GM12891 (cell line): ENCODE results near the gene TRERF1.
A peak's percentile ranks its signal among the peaks of the same experiment; 100 is the strongest.

ENCODE experiments used
- PAX5 ChIP-seq: IDR thresholded peaks from 2 replicates; pipeline ENCODE4 v1.6.1; 2011; ENCODE audit warnings: low read length, moderate library complexity, mild to moderate bottlenecking; ENCODE audit not compliant: insufficient read depth, severe bottlenecking
- POLR2A ChIP-seq: IDR thresholded peaks from 2 replicates; pipeline ENCODE4 v1.6.1; 2011; ENCODE audit warnings: low read depth, low read length, control low read depth
- POLR2AphosphoS5 ChIP-seq: IDR thresholded peaks from 2 replicates; pipeline ENCODE4 v1.6.1; 2011; ENCODE audit warnings: low read depth, low read length, control low read depth
- POU2F2 ChIP-seq: IDR thresholded peaks from 2 replicates; pipeline ENCODE4 v1.6.1; 2011; ENCODE audit warnings: low read depth, mild to moderate bottlenecking, control low read depth, low read length, moderate library complexity
- SPI1 ChIP-seq: IDR thresholded peaks from 2 replicates; pipeline ENCODE4 v1.6.1; 2011; ENCODE audit warnings: low read depth, low read length, control low read depth
- TAF1 ChIP-seq: IDR thresholded peaks from 2 replicates; pipeline ENCODE4 v1.6.1; 2011; ENCODE audit warnings: low read depth, low read length, control low read depth

DNA sequence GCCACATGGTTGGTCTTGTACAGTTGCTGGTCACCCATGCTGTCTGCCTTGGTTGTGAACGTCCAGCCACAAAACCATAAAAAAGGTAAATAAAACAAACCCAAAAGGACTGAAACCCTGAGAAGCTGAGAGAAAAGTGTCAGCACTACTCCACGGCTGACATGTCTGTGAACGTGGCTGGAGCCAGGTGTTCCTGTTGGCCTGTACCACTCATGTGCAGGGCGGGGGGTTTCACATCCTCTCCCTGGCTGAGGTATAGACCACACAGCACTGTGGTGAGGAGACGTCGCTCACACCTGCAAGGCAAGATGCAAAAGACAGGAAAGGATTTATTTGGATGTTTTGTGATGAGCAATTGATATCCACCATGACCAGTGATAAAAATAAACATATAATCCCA lies 182.2 kb downstream of the TRERF1 start:
- TF ChIP-seq POLR2AphosphoS5 (no peak), TAF1 (no peak), POLR2A (no peak), POU2F2 (no peak), SPI1 (peak; percentile 94), PAX5 (no peak)
